GM13976 (cell line): Measurements from ENCODE around the gene CES5A.
"Not testable (repeated sequence)": the region's sequence is repeated elsewhere in the genome, so short reads cannot be mapped to it uniquely, and the experiment has no call there.

Experiments used
- DNase-seq: peaks from one replicate; pipeline ENCODE4 v3.0.0; 2012; ENCODE audit warnings: low spot score
- CTCF ChIP-seq: IDR thresholded peaks from 2 replicates; pipeline ENCODE4 v1.5.1; 2012; ENCODE audit warnings: borderline replicate concordance, mild to moderate bottlenecking; ENCODE audit not compliant: insufficient read depth; ENCODE audit errors: extremely low read depth, missing control alignments, control extremely low read depth
- in situ Hi-C: fragments of 300-500 bp; cut with MboI; formaldehyde crosslinking; loops from one replicate; pipeline ENCODE4 v1.12.0; 2022; ENCODE audit warnings: low sequenced_read_pairs, mixed read lengths, inconsistent platforms; ENCODE audit not compliant: unreplicated experiment

CES5A gene

GRCh38 chr16:55832773-55833691, 42.1 kb downstream of the CES5A start, which contains the start of gene CES1:
Gene CES1 (minus strand): TSS chr16:55833096. CDS start chr16:55833055, 41 bp downstream.
- in situ Hi-C loops, result no loop called here
- no peak for DNase-seq
- TF ChIP-seq CTCF, result no peak

GRCh38 chr16:55832425-55832772, 42.8 kb downstream of the CES5A start:
- no peak for DNase-seq
- TF ChIP-seq CTCF, result no peak
- in situ Hi-C loops, result no loop called here

GRCh38 chr16:55830658-55831294, 44.4 kb downstream of the CES5A start:
- in situ Hi-C loops, result no loop called here

GRCh38 chr16:55829232-55829631, 45.9 kb downstream of the CES5A start:
- DNase-seq, result not testable (repeated sequence)
- in situ Hi-C loops, result loop anchor here (10.0 kb wide), 1 partner anchor 64 kb away; no protein-coding TSS in a partner anchor

More at GRCh38 chr16:55830658-55831294, 44.4 kb downstream of the CES5A start:
- no peak for DNase-seq
- TF ChIP-seq CTCF, result no peak

GRCh38 chr16:55828680-55829079, 46.5 kb downstream of the CES5A start:
- DNase-seq, result no peak
- TF ChIP-seq CTCF, result no peak
- in situ Hi-C loops, result loop anchor here (10.0 kb wide), 1 partner anchor 64 kb away; no protein-coding TSS in a partner anchor

GRCh38 chr16:55825115-55825728, 50.0 kb downstream of the CES5A start:
- in situ Hi-C loops, result loop anchor here (10.0 kb wide), 1 partner anchor 60 kb away; no protein-coding TSS in a partner anchor
- TF ChIP-seq CTCF, result no peak
- DNase-seq, result no peak
